Testis (tissue), 2 donors: ENCODE measurements around the gene SGCG.

ENCODE experiments used
- POLR2A ChIP-seq: fragments of 450-650 bp; IDR thresholded peaks from one replicate; pipeline ENCODE4 v1.6.1; 2017; ENCODE audit warnings: antibody characterized with exemption, mild to moderate bottlenecking, moderate library complexity
- TF ChIP-seq, protein P1 (sequence below), 3 experiments: fragments of 450-650 bp in 2 of 3; fragments of 200-600 bp in 1 of 3; sonication (generic) in 1 of 3; IDR thresholded peaks; one replicate each; pipeline ENCODE4 v1.5.1; 2016 to 2019; ENCODE audit warnings: antibody characterized with exemption in 3 of 3, mild to moderate bottlenecking in 2 of 3, moderate library complexity in 1 of 3

DNA sequence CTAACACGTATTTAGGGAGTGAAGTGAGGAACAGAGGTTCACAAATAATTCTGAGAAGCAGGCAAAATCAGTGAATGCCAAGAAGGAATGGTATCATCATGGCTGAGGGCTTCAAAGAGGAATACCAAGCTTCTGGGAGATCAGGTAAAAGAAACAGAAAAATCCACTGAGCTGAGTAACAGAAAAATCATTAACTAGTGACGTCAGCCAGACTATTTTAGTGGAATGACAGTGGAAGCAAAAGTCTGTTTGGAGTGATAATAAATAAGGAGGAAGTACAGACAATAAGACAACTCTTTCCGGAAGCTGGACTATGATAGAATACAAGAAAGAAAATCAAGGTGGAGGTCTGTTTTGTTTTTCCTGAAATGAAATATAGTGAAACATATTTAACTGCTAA, 169.2 kb downstream of the SGCG start:
- TF ChIP-seq, protein P1, sequence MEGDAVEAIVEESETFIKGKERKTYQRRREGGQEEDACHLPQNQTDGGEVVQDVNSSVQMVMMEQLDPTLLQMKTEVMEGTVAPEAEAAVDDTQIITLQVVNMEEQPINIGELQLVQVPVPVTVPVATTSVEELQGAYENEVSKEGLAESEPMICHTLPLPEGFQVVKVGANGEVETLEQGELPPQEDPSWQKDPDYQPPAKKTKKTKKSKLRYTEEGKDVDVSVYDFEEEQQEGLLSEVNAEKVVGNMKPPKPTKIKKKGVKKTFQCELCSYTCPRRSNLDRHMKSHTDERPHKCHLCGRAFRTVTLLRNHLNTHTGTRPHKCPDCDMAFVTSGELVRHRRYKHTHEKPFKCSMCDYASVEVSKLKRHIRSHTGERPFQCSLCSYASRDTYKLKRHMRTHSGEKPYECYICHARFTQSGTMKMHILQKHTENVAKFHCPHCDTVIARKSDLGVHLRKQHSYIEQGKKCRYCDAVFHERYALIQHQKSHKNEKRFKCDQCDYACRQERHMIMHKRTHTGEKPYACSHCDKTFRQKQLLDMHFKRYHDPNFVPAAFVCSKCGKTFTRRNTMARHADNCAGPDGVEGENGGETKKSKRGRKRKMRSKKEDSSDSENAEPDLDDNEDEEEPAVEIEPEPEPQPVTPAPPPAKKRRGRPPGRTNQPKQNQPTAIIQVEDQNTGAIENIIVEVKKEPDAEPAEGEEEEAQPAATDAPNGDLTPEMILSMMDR (IDR thresholded peaks at IDR 0.05): no peak
- TF ChIP-seq POLR2A: no peak
